B cell (primary cell): ENCODE results near the gene KIF3A. TPM values are rescaled to one million over a fixed set of nuclear protein-coding genes. Genes with fewer than 3 reads are reported as not detected.

Experiments
- ATAC-seq: fragments of 200-7000 bp; cut with Tn5 transposase; one replicate; pipeline ENCODE4 v1.10.0; 2021; ENCODE audit warnings: low read depth, mild to moderate bottlenecking, moderate number of reproducible peaks, moderate library complexity
- CTCF ChIA-PET: fragments of 350-600 bp; sonication (Branson Sonifier 250); formaldehyde crosslinking; loops from one replicate; lab custom pipeline; 2021; ENCODE audit warnings: antibody characterized with exemption, inconsistent platforms; lab: Charles Lee
- POLR2A ChIA-PET: fragments of 350-600 bp; sonication (Branson Sonifier 250); formaldehyde crosslinking; loops from one replicate; lab custom pipeline; 2021; ENCODE audit warnings: antibody characterized with exemption; lab: Charles Lee
- DNase-seq: peaks from one replicate; pipeline ENCODE4 v3.0.0; 2013
- H2AFZ ChIP-seq: 2 replicates; pipeline ENCODE4 v1.6.1; 2012; ENCODE audit warnings: mild to moderate bottlenecking, low read depth, low read length; ENCODE audit not compliant: insufficient read depth, poor library complexity, severe bottlenecking
- H3K27ac ChIP-seq, 2 donors: 1 replicate in 1 of 2; 2 replicates in 1 of 2; pipeline ENCODE4 v1.5.1; 2012 to 2013; ENCODE audit warnings: low read length in 2 of 2, mild to moderate bottlenecking in 2 of 2, moderate library complexity in 1 of 2
- H3K27me3 ChIP-seq, 4 experiments: fragments of 200-600 bp in 1 of 4; sonication (generic) in 1 of 4; replicated peaks in 1 of 4; 1 replicate in 2 of 4; 2 replicates in 2 of 4; pipeline versions ENCODE4 v1.6.1 to v1.7.0; 2013 to 2016; ENCODE audit warnings: low read length in 3 of 4, mild to moderate bottlenecking in 2 of 4, mixed read lengths in 1 of 4, moderate library complexity in 1 of 4; ENCODE audit not compliant: insufficient read depth in 4 of 4, control insufficient read depth in 3 of 4; ENCODE audit errors: control extremely low read depth in 1 of 4
- H3K36me3 ChIP-seq, 2 experiments: replicated peaks in 1 of 2; 1 replicate in 1 of 2; 2 replicates in 1 of 2; pipeline versions ENCODE4 v1.6.1 to v1.7.1; 2013; ENCODE audit warnings: low read length in 1 of 2; ENCODE audit not compliant: insufficient read depth in 2 of 2, control insufficient read depth in 1 of 2; ENCODE audit errors: control extremely low read depth in 1 of 2, extremely low read depth in 1 of 2
- H3K4me1 ChIP-seq, 2 donors: fragments of 200-600 bp in 1 of 2; sonication (generic) in 1 of 2; 1 replicate in 1 of 2; 2 replicates in 1 of 2; pipeline versions ENCODE4 v1.5.1 to v1.6.1; 2013 to 2017; ENCODE audit warnings: low read length in 2 of 2; ENCODE audit not compliant: control insufficient read depth in 2 of 2, insufficient read depth in 2 of 2
- H3K4me2 ChIP-seq: replicated peaks from 2 replicates; pipeline ENCODE3; 2012; ENCODE audit warnings: mild to moderate bottlenecking, low read depth, low read length; ENCODE audit not compliant: poor library complexity, severe bottlenecking
- H3K4me3 ChIP-seq, 5 experiments: fragments of 200-600 bp in 1 of 5; sonication (generic) in 1 of 5; 1 replicate in 3 of 5; 2 replicates in 2 of 5; pipeline versions ENCODE4 v1.5.1 to v1.7.0; 2011 to 2016; ENCODE audit warnings: low read length in 4 of 5, mild to moderate bottlenecking in 4 of 5, low read depth in 2 of 5, control low read depth in 1 of 5, moderate library complexity in 1 of 5; ENCODE audit not compliant: insufficient read depth in 1 of 5; ENCODE audit errors: control extremely low read depth in 1 of 5, extremely low read depth in 1 of 5
- H3K79me2 ChIP-seq: fragments of 200-600 bp; sonication (generic); one replicate; pipeline ENCODE4 v1.6.0; 2016; ENCODE audit warnings: low read length; ENCODE audit not compliant: control insufficient read depth, insufficient read depth
- H3K9ac ChIP-seq: fragments of 200-600 bp; sonication (generic); 2 replicates; pipeline ENCODE4 v1.6.1; 2017; ENCODE audit warnings: mild to moderate bottlenecking, low read length, moderate library complexity
- H3K9me3 ChIP-seq, 3 donors: one replicate each; pipeline versions ENCODE4 v1.6.1 to v1.7.1; 2013; ENCODE audit warnings: low read length in 2 of 3; ENCODE audit not compliant: control insufficient read depth in 2 of 3, insufficient read depth in 1 of 3; ENCODE audit errors: control extremely low read depth in 1 of 3
- H4K20me1 ChIP-seq: 2 replicates; pipeline ENCODE4 v1.6.0; 2012; ENCODE audit warnings: mild to moderate bottlenecking, low read length; ENCODE audit not compliant: insufficient read depth, control insufficient read depth, poor library complexity, severe bottlenecking
- H3K27ac Mint-ChIP-seq: one replicate; pipeline ENCODE4 v1.8.0; 2021; ENCODE audit warnings: mixed read lengths
- H3K27me3 Mint-ChIP-seq: one replicate; pipeline ENCODE4 v1.8.0; 2021; ENCODE audit warnings: mixed read lengths
- H3K4me1 Mint-ChIP-seq: one replicate; pipeline ENCODE4 v1.8.0; 2021; ENCODE audit warnings: mixed read lengths
- H3K4me3 Mint-ChIP-seq: one replicate; pipeline ENCODE4 v1.8.0; 2021; ENCODE audit warnings: mixed read lengths
- H3K9me3 Mint-ChIP-seq: one replicate; pipeline ENCODE4 v1.8.0; 2022; ENCODE audit warnings: mixed read lengths; ENCODE audit not compliant: insufficient read depth
- EZH2 ChIP-seq: IDR thresholded peaks from 2 replicates; pipeline ENCODE4 v1.6.1; 2012; ENCODE audit warnings: borderline replicate concordance, low read depth, mild to moderate bottlenecking, moderate library complexity, low read length; ENCODE audit not compliant: insufficient read depth, poor library complexity, severe bottlenecking
- WGBS: methylation state at CpG from one replicate; pipeline ENCODE4 v1.1.5; 2013; ENCODE audit warnings: missing lambda C conversion rate; ENCODE audit not compliant: insufficient coverage; 5-methylcytosine and 5-hydroxymethylcytosine counted together
- intact Hi-C: fragments of 100-400 bp; cut with micrococcal nuclease; formaldehyde crosslinking; loops from one replicate; pipeline ENCODE4 v1.10.0; 2022
- polyA plus RNA-seq: library from polyadenylated mRNA; depleted of rRNA; stranded (reverse); fragments of >200 nt; gene quantifications from 2 replicates; pipeline ENCODE4 v1.2.3, GENCODE V29; 2012
- total RNA-seq, 2 donors: library from RNA; stranded (reverse); fragments of 120-200 nt in 1 of 2; gene quantifications; 1 replicate in 1 of 2; 2 replicates in 1 of 2; pipeline versions ENCODE4 v1.2.3 to v1.2.4, GENCODE V29; 2013 to 2022
- TF ChIP-seq, protein P1 (sequence below): fragments of 200-600 bp; IDR thresholded peaks from one replicate; pipeline ENCODE4 v1.8.0; 2022; ENCODE audit warnings: antibody characterized with exemption, mild to moderate bottlenecking

The KIF3A gene
- total and polyA plus RNA-seq, 2 donors (not counting 1 experiment from before 2014, with no cell fraction given), result 1.3 to 16.0 TPM

DNA sequence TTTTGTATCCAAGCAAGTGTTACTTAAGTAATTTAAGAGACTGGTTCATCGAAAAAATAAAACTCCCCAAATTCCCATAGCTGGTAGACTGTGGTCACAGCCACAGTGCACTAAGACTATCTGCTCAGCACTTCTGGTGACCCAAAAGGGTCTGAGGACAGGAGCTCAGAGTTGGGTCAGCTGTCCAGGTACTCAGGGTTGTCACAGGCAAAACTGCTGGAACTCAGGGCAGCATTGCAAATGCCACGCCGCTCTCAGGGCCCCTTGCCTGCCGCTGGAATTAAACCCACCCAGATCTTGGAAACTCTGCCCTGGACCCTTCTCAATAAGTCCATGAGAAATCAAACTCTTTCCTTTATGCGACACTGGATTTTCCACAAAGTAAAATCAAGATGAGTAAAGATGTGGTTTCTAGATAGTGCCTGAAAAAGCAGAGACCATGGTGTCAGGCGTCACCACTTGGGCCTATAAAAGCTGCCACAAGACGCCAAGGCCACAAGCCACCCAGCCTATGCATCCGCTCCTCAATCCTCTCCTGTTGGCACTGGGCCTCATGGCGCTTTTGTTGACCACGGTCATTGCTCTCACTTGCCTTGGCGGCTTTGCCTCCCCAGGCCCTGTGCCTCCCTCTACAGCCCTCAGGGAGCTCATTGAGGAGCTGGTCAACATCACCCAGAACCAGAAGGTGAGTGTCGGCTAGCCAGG, 79.5 kb downstream of the KIF3A start, which contains the start of gene IL13:
TSS of gene IL13 (plus strand) at position 498 of the 705 bp plus-strand sequence. CDS start at position 512, 14 bp downstream.
- WGBS, result over 99% methylated on average over 10 of the region's 12 CpGs
- peaks cover 24% of the 10 kb centered on the region for H3K4me1 Mint-ChIP-seq
- POLR2A ChIA-PET, result no interaction called here
- Histone ChIP-seq H3K4me3 (no peak within 1 kb of the TSS), H3K36me3 (no peaks in the 10 kb centered on the region), H3K9ac (no peak within 1 kb of the TSS), H4K20me1 (no peaks in the 10 kb centered on the region), H3K79me2 (no peaks in the 10 kb centered on the region), H3K4me1 (peaks cover 15 to 20% of the 10 kb centered on the region in 2 donors), H3K9me3 (peaks cover 0 to 8% (median 0%) of the 10 kb centered on the region in 3 donors), H3K27me3 (peaks cover 0 to 37% (median 14%) of the 10 kb centered on the region in 4 experiments), H2AFZ (no peak within 1 kb of the TSS), H3K27ac (no peak within 1 kb of the TSS), H3K4me2 (no peak within 1 kb of the TSS)
- CTCF ChIA-PET, result no interaction called here
- H3K27ac Mint-ChIP-seq, result no peak within 1 kb of the TSS
- TF ChIP-seq, protein P1, sequence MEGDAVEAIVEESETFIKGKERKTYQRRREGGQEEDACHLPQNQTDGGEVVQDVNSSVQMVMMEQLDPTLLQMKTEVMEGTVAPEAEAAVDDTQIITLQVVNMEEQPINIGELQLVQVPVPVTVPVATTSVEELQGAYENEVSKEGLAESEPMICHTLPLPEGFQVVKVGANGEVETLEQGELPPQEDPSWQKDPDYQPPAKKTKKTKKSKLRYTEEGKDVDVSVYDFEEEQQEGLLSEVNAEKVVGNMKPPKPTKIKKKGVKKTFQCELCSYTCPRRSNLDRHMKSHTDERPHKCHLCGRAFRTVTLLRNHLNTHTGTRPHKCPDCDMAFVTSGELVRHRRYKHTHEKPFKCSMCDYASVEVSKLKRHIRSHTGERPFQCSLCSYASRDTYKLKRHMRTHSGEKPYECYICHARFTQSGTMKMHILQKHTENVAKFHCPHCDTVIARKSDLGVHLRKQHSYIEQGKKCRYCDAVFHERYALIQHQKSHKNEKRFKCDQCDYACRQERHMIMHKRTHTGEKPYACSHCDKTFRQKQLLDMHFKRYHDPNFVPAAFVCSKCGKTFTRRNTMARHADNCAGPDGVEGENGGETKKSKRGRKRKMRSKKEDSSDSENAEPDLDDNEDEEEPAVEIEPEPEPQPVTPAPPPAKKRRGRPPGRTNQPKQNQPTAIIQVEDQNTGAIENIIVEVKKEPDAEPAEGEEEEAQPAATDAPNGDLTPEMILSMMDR, result no peak
- no peak for TF ChIP-seq EZH2
- H3K27me3 Mint-ChIP-seq, result peaks cover 34% of the 10 kb centered on the region
- H3K9me3 Mint-ChIP-seq, result no peaks in the 10 kb centered on the region
- DNase-seq (no peak), ATAC-seq (no peak)
- intact Hi-C loops, result no loop called here
- no peak within 1 kb of the TSS for H3K4me3 Mint-ChIP-seq

DNA sequence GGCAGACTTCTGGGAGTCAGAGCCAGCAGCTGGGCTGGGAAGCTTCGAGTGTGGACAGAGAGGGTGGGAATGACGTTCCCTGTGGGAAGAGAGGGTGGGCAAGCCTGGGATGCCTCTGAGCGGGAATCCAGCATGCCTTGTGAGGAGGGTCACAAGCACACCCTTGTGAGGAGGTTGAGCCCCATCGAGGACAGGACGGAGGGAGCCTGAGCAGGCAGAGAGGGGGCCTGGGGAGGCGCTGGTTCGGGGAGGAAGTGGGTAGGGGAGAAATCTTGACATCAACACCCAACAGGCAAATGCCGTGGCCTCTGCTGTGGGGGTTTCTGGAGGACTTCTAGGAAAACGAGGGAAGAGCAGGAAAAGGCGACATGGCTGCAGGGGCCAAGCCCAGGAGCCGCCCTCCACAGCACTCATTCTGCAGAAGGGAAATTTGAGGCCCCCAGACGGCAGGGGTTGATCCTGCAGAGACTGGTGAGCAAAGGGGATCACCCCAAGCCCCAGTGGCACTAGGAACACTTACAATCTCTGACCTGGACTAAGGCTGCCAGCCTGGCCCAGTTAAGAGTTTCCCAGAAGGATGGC, 80.5 kb downstream of the KIF3A start:
- H3K9me3 ChIP-seq, result peaks cover 0 to 8% (median 0%) of the 10 kb centered on the region in 3 donors
- ATAC-seq (no peak), DNase-seq (no peak)
- H3K9ac ChIP-seq, result peak overlapping the region; percentile 55
- Mint-ChIP-seq H3K9me3 (no peaks in the 10 kb centered on the region), H3K4me3 (peak overlapping the region; percentile 50), H3K27ac (no peak overlapping the region), H3K4me1 (peaks cover 16% of the 10 kb centered on the region), H3K27me3 (peaks cover 38% of the 10 kb centered on the region)
- H2AFZ ChIP-seq, result peak overlapping the region; percentile 47
- peak overlapping the region; percentile 81 for H3K4me2 ChIP-seq
- ChIA-PET POLR2A (no interaction called here), CTCF (no interaction called here)
- H3K4me3 ChIP-seq, result peak overlapping the region in 2 of 5 experiments; percentile 11 to 47
- intact Hi-C loops, result no loop called here
- H3K36me3 ChIP-seq, result no peaks in the 10 kb centered on the region
- H3K4me1 ChIP-seq, result peaks cover 15 to 18% of the 10 kb centered on the region in 2 donors
- H3K79me2 ChIP-seq, result no peaks in the 10 kb centered on the region
- 46% methylated on average over 9 of the region's 12 CpGs for WGBS
- no peak overlapping the region for H3K27ac ChIP-seq
- TF ChIP-seq EZH2, result no peak
- TF ChIP-seq, protein P1, result no peak
- H3K27me3 ChIP-seq, result peaks cover 0 to 37% (median 14%) of the 10 kb centered on the region in 4 experiments
- no peaks in the 10 kb centered on the region for H4K20me1 ChIP-seq
